ENCODE measurements around the gene ITGAX.

- TF ChIP-seq POLR2A (IDR thresholded peaks at IDR 0.05) = no peak
- TF ChIP-seq CTCF (IDR thresholded peaks at IDR 0.05 in 8 of 11, conservative IDR thresholded peaks at IDR 0.05 in 3 of 11) = no peak
Observed at GRCh38 chr16:31401436-31401835, 46.5 kb downstream of the ITGAX start.
